Activated T-cell treated with anti-CD3 and anti-CD28 coated beads, Interleukin-2, amount 50 U/mL, for 1 hour (primary cell): Measurements from ENCODE around the gene BEAN1.

Experiments used
- DNase-seq: peaks from one replicate; pipeline ENCODE4 v3.0.0-alpha.2; 2020

BEAN1 gene

DNA sequence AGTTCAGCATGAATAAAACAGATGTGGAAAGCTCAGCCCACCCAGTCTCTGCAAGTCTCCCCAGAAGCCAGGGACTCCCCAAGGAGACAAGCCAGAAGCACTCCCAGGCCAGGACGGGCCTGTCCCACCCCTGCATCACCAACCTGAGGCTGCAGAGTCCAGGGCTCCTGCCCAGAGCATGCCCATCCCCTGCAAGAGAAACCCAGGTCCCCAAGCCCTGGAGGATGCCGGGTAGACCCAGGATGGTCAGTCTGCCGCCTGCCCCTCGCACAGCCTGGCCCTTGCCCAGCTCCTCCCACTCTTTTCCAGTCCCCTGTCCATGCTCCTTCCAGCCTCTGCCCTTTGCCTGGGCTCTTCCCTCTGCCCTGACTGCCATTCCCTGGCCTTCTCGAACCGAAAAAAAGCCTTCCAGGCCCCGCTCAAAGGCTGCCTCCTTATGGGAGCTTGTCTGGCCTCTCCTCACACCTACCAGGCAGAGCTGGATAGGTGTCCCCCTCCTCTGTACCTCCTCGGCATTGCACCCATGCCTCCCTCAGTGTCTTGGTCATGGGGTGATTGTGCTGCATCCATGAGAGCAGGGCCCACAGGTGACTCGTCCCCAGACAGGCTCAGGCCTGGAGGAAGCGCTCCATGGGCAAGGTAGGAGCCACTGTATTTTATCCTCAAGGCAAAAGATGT lies 44.8 kb downstream of the BEAN1 start:
- no peak for DNase-seq

DNA sequence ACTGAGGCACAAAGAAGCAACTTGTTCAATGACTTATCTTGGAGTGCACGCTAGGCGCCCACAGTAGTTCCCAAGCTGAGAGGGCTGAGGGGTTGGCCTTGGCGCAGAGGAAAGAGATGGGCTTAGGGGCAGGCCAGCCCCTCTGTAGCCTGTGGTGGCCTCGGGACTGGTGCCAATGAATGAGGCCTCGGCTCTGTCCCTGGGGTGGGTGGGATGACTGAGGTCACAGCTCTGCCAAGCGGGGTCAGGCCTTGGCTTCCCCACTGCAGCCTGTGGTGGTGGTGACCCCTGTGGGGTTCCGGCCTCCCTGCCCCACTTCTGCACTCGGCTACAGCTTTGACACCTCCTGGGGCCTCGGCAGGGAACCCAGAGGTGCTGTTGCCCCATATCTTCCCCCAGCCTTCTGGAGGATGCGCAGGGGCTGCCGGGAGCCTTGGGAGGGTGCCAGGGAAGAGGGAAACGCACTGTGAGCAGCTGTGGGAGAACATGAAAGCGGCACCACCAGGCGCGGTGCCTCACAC lies 46.0 kb downstream of the BEAN1 start:
- DNase-seq: no peak

GRCh38 chr16:66473654-66474519 lies 46.8 kb downstream of the BEAN1 start:
- no peak for DNase-seq

- peak; percentile 33 for DNase-seq
Measured at GRCh38 chr16:66474750-66475199, 47.7 kb downstream of the BEAN1 start.

GRCh38 chr16:66475232-66475631 lies 48.1 kb downstream of the BEAN1 start:
- DNase-seq: peak; percentile 6

DNA sequence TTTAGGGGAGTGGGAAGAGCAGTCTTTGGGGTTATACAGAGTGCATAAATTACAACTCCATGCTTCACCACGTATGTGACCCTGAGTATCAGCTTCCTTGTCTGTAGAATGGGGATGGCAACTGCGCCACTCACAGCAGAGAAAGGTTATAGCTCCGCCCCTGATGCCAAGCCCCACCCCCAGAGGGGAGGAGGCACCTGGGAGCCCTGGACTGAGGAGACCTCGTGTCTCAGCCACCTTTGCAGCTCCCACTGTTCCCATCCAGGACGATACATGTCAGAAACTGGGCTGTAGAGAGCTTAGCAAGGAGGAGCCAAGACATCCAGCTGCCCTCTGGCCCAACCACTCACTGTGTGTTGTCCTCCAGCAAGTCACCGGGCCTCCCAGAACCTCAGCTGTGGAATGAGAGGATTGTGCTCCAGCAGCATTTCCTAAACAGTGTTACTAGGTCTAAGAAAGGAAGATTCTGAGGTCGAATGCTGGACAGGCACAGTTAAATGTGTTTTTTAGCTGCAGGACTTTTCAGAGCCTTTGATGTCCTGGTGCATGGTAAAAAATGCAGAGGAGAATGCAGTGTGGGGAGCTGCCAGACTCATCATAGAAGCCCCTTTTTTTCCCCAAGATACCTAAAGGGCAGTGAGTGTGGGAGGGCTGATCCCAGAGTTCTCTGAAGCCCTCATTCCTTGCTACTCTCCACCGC lies 49.4 kb downstream of the BEAN1 start:
- DNase-seq: peak; percentile 51

DNA sequence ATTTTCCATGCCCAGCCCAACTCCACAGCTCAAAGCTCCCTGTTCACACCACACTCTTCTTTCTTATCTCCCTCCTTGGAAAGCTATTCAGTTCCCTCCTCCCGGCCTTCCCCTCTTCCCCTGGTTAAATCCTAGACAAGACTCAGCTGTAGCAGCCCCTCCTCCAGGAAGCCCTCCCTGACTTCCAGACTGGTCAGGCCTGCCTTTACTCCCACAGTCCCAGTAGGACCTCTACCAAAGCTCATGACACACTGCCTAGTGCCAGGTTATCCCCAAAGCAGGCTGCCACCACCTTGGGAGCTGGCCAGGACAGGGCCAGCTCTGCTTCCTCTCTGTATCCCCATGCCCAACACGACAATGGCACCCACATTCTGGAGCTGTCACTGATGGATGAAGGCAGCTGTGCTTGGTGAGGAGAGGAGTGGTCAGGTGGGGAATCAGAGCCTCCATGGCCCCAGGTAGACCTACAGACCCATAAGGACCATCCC lies 50.0 kb downstream of the BEAN1 start:
- peak; percentile 7 for DNase-seq

GRCh38 chr16:66478733-66479511 lies 51.8 kb downstream of the BEAN1 start:
- peak; percentile 76 for DNase-seq

GRCh38 chr16:66479661-66480264 lies 52.7 kb downstream of the BEAN1 start:
- peak; percentile 14 for DNase-seq

DNA sequence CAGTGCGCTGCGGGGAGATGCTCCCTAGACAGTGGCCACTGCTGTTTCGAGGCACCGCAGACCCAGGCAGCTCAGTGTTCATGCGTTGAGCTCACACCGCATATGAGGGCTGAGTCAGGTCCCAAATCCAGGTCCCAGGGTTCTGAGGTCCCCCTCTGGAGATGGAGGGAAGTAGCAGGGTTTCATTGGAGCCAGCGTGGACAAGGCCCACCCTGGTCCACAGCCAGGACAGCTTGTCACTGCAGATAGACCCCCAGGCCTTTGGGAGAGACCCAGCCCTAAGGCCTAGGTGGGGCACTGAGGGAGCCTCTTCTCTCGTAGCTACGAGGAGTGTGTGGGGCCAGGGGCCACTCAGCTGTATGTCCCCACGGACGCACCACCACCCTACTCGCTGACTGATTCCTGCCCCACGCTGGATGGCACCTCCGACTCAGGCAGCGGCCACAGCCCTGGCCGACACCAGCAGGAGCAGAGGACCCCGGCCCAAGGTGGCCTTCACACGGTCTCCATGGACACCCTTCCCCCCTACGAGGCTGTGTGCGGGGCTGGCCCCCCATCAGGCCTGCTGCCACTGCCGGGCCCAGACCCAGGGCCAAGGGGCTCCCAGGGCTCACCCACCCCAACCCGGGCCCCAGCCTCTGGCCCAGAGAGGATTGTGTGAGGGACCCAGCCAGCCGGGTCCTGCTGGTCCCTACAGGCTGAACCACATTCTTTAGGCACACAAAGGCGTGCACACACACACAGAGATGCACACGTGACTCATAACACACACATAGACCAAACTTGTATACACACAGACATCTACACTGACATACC lies 53.4 kb downstream of the BEAN1 start:
- DNase-seq: peak; percentile 16

DNA sequence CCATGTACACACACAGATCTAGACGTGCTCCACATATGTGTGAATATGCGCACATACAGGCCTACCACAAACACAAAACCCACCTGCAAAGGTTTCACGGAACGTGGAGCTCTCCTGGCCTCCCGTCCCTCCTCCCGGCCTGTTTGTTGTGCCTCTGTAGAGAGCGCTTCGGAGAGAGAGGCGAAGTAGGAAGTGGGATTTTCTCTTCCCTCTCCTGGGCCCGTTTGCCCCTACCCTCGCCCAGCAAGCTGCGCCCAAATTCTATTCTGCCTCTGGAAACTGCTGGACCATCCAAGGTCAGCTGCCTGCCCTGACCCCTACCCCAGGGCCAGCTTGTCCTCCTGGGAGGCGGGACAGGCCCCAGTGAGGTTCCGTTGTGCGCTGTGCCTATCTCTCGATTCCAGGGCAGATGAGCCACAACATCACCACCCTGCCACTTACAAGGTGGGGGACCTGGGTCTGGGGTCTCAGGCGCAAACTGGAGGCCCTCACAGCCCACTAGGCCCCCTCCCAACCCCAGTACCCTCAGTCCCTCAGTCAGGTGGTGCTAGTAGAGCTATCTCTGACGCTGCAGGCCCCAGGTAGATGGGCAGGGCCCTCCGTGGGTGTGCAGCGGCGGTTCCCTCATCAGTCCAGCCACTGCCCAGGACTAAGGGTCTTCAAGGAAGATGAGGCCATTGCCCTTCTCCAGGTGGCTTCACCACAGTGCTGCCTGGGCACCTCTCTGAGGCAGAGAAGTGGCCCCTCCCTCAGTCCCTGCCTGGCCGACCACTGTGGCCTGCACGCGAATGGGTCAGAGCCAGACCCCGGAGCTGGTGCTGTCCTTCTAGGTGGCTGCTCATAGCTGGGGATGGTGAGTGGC lies 54.2 kb downstream of the BEAN1 start:
- DNase-seq: peak; percentile 7

DNA sequence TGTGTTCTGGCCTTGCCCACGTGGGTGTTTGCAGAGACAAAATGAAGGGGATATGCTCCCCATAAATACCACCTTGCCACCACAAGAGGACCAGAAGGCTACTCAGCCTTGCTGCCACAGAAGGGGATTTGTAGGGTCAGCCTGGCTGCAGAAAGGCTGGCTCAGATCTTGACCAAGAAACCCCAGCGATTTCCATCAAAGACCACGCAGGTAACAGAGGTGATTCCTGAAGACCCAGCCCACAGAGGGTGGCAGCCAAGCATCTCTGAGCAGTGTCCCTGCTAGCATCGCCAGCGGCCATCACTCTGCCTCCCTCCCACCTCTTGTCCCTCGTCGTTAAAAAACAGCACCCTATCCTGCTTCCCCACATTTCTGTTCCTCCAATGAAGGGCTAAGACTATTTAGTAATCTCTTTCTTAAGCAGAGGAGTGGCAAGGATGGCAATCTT lies 54.9 kb downstream of the BEAN1 start:
- peak; percentile 3 for DNase-seq

GRCh38 chr16:66483689-66484452 lies 56.8 kb downstream of the BEAN1 start:
- peak; percentile 76 for DNase-seq

GRCh38 chr16:66484453-66485213 lies 57.5 kb downstream of the BEAN1 start:
- DNase-seq: peak; percentile 8

- DNase-seq: no peak
Measured at GRCh38 chr16:66485376-66485775, 58.3 kb downstream of the BEAN1 start.

- DNase-seq: peak; percentile 6
Measured at GRCh38 chr16:66486199-66486772, 59.2 kb downstream of the BEAN1 start.

- peak; percentile 9 for DNase-seq
Measured at GRCh38 chr16:66486773-66487579, 59.9 kb downstream of the BEAN1 start.
